ELF-1 (cell line): ENCODE results near the gene ZNF302.

Source experiments
- DNase-seq: peaks from one replicate; pipeline ENCODE4 v3.0.0-alpha.2; 2016; ENCODE audit warnings: low read depth, low spot score

The ZNF302 gene

GRCh38 chr19:34731964-34732363 is 54.5 kb downstream of the ZNF302 start:
- no peak for DNase-seq

GRCh38 chr19:34732612-34733211 is 55.2 kb downstream of the ZNF302 start:
- peak; percentile 22 for DNase-seq

- DNase-seq, result no peak
Measured at GRCh38 chr19:34733266-34733745, 55.8 kb downstream of the ZNF302 start.

- DNase-seq, result peak; percentile 97
Measured at GRCh38 chr19:34733746-34734536, 56.5 kb downstream of the ZNF302 start, which contains the start of gene ZNF181. Gene ZNF181, plus strand, starts transcription at chr19:34734243. Its CDS starts 795 bp downstream, at chr19:34735038.

- peak; percentile 27 for DNase-seq
Measured at GRCh38 chr19:34734537-34735103, 57.1 kb downstream of the ZNF302 start.
